DMS 273 (cell line): ENCODE data around the gene GAS2.

ENCODE experiments used
- DNase-seq: peaks from one replicate; lab custom pipeline; 2025; ENCODE audit not compliant: unreplicated experiment; lab: John Stamatoyannopoulos, UW

GAS2 gene

GRCh38 chr11:22671751-22672150, 5.3 kb downstream of the GAS2 start:
- peak; percentile 16 for DNase-seq

DNA sequence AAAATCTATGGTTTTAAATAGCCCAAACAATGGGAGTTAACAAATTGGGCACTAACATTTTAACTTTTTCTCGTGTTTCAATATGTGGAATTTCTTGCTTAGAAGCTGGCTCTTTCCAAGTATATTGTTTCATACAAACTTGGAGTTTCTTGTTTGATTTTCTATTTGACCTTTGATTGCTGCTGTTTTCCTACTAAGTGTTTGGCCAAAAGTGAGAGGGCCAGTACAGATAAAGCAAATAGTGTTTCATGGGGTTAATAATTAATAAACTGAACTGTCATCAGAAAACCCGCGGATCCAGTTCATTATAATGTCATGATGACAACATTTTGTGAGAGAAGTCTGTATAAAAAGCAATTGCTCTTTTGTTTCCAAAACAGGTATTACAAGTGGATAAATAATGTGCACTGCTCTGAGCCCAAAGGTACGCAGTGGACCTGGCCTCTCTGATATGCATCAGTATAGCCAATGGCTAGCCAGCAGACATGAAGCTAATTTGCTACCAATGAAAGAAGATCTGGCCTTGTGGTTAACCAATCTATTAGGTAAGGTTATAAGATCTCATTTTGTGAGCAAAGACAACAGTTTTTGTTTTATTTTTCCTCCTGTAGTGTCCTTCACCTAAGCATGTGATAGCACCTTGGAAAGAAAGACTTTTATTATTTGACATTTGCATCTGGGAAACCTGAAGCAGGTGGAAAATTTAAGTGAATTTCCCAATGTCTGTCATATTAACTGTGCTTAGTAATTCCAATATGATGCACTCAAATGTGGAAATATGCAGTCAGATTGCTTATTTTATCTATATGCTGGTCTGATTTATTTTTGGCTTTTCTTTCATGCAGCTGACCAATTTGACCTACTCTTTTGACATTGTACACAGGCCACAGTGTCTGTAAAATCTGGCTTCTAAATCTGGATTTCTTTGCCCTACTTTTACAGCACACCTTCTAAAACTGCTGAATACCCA, 8.3 kb downstream of the GAS2 start:
- no peak for DNase-seq

DNA sequence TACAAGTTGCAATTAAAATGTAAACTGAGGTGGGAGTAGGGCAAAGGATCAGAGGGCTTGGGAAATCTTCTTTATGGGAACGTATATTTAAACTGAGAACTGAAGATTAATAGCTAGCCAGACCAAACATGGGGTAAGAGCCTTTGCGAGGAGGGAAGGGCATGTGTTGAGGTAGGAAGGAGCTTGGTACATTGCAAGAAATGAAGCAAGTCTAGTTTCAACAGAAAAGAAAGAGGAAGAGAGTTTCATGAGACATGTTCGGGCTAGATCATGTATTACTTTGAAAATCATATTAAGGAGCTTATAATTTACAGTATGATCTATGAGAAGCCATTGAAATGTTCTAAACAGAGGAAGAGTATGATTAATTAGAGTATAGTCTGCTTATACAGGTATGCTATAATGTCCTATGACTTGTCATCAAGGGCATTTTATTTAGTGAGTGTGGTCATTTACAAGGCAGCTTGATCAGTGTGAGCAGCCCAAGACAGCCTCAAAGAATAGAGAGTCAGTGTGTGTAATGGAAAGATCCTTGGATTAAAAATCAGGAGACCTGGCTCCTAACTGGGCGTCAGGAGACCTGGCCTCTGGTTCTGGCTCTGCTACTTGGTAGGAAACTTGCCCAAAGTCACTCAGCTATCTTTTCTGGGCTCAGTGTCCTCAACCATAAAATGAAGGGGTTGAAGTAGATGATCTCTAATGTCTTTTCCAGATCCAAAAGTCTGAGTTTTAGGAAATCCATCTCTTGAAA, 10.9 kb downstream of the GAS2 start:
- DNase-seq, result no peak

DNA sequence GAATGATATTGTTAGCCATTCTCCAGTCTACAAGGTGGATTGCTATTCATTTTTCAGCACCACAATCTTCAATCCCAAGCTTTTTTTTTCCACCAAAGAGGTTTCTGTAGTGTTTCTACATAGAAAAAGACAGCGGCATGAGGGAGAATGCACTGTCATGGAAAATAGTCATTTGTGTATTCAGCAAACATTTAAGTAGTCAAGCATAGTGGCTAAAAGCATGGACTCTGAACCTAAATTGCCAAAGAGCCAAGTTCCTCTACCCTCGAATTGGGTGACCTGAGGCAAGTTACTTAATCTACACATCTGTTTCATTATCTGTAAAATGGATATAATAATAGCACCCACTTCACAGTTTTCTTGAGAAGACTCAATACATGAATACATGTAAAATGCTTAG, 14.2 kb downstream of the GAS2 start:
- DNase-seq, result no peak

DNA sequence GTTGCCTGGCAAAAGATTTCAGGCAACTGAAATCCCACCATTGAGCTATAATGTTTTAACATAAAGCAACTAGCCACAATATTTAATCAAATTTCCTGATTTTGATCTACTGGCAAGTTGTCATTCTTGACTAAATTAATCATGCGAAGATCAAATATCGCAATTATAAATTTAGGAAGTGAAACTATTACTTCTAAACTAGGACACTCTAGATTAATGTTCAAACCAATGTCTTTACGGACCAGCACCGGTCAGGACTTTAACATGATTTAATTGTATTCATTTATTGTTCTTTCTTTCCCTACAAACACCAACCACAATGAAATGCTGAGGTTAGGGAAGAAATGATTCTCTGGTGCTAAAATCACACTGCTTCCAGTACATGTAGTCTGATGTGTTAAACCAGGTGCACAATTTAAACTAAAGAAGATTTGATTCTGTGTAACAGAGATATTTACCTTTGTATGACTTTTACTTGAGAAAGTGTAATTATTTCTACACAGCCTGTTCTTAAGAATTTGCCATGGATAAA, 14.9 kb downstream of the GAS2 start:
- DNase-seq, result no peak

DNA sequence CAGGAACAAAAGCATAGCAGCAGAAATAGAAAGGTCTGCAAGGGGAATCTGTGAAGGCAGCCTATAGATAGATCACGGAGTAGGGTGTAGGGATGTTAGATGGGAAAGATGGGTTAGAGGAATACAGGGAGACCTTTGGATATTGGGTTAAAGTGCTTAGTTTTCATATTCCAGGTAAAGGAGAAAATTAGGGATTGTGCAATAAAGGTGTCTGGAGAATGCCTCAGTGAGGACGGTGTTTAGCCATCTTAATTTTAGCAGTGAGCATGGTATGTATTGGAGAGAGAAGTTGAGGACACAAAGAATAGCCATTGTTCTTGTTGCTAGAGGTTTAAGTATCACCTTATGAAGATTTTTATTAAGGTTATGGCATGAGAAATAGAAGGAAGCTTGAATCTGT, 17.7 kb downstream of the GAS2 start:
- DNase-seq, result no peak

GRCh38 chr11:22685111-22685510, 18.7 kb downstream of the GAS2 start:
- no peak for DNase-seq

GRCh38 chr11:22688914-22689313, 22.5 kb downstream of the GAS2 start:
- no peak for DNase-seq

- no peak for DNase-seq
Measured at GRCh38 chr11:22690257-22690656, 23.8 kb downstream of the GAS2 start.

DNA sequence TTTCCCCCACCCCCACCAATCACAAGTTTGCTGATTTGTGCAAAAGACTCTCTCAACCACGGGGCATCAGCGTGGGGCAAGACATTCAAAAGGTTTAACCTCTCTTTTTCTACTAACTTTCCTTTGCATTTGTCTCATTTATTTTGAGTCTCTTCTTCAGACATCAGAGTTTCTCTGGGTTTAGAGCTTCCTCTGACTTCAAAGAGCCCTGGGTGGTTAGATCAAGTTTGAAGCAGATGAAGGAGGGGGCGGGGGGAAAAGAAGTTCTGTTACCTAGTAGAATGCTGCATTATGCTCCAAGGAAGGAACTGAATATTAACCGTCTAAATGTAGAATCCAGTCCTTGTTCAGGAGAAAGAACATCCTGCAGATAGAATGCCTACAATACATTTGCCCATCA, 24.5 kb downstream of the GAS2 start:
- DNase-seq, result no peak

GRCh38 chr11:22699388-22699787, 33.0 kb downstream of the GAS2 start:
- no peak for DNase-seq

GRCh38 chr11:22702031-22702430, 35.6 kb downstream of the GAS2 start:
- no peak for DNase-seq

- peak; percentile 74 for DNase-seq
Measured at GRCh38 chr11:22703040-22703439, 36.6 kb downstream of the GAS2 start.

- peak; percentile 11 for DNase-seq
Measured at GRCh38 chr11:22703591-22703990, 37.2 kb downstream of the GAS2 start.

- no peak for DNase-seq
Measured at GRCh38 chr11:22707119-22707899, 40.9 kb downstream of the GAS2 start.

GRCh38 chr11:22711071-22711770, 44.8 kb downstream of the GAS2 start:
- DNase-seq, result peak; percentile 72

- peak; percentile 23 for DNase-seq
Measured at GRCh38 chr11:22711880-22712279, 45.5 kb downstream of the GAS2 start.

DNA sequence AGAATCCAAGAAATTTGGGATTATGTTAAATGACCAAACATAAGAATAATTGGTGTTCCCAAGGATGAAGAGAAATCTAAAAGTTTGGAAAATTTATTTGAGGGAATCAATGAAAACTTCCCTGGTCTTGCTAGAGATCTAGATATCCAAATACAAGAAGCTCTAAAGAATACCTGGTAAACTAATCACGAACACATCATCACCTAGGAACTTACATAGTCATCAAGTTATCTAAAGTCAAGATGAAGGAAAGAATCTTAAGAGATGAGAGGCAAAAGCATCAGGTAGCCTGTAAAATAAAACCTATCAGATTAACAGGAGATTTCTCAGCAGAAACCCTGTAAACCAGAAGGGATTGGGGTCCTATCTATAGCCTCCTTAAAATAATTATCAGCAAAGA, 46.9 kb downstream of the GAS2 start:
- DNase-seq, result no peak

- DNase-seq, result no peak
Measured at GRCh38 chr11:22715971-22716370, 49.6 kb downstream of the GAS2 start.

DNA sequence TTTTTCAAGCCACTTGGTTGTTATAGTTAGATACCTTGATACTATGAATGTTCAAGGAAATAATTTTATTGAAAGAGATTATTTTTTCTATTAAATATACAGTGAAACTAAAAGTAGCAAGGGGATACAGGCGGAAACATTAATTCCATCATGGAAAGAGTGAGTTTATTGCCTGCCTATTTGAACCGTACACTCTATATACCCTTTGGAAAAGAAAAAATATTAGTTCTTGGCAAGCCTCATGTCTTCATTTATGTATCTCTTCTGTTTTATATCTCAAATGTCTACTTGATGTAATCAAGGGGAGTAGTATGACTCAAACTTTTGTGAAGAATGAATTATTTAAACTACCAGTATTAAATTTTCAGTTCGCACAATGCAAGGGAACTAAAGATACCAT, 54.0 kb downstream of the GAS2 start:
- no peak for DNase-seq
